Stimulated activated CD4-positive, alpha-beta T cell treated with anti-CD3 and anti-CD28 coated beads, Interleukin-2, amount 100 ng/mL, for 24 hours (primary cell): ENCODE results near the gene PFDN4.
A peak's percentile ranks its signal among the peaks of the same experiment; 100 is the strongest.
"Not testable (repeated sequence)": the region's sequence is repeated elsewhere in the genome, so short reads cannot be mapped to it uniquely, and the experiment has no call there.

Source experiments
- DNase-seq, 2 donors: peaks; one replicate each; pipeline ENCODE4 v3.0.0-alpha.2; 2020

PFDN4 gene

GRCh38 chr20:54227751-54228150 lies 19.9 kb downstream of the PFDN4 start:
- DNase-seq: no peak

GRCh38 chr20:54228841-54229240 lies 21.0 kb downstream of the PFDN4 start:
- no peak for DNase-seq

- DNase-seq: no peak
Measured at GRCh38 chr20:54229566-54230160, 21.8 kb downstream of the PFDN4 start.

GRCh38 chr20:54231036-54231435 lies 23.1 kb downstream of the PFDN4 start:
- DNase-seq: no peak

- no peak for DNase-seq
Measured at GRCh38 chr20:54234991-54235390, 27.1 kb downstream of the PFDN4 start.

- DNase-seq: no peak
Measured at GRCh38 chr20:54237116-54237943, 29.4 kb downstream of the PFDN4 start.

- DNase-seq: no peak
Measured at GRCh38 chr20:54244113-54244512, 36.2 kb downstream of the PFDN4 start.

GRCh38 chr20:54248705-54249104 lies 40.8 kb downstream of the PFDN4 start:
- not testable (repeated sequence) for DNase-seq

GRCh38 chr20:54250691-54251090 lies 42.8 kb downstream of the PFDN4 start:
- no peak for DNase-seq

GRCh38 chr20:54251096-54251495 lies 43.2 kb downstream of the PFDN4 start:
- no peak for DNase-seq

GRCh38 chr20:54254596-54254995 lies 46.7 kb downstream of the PFDN4 start:
- DNase-seq: no peak

- DNase-seq: no peak
Measured at GRCh38 chr20:54255157-54255556, 47.3 kb downstream of the PFDN4 start.

- no peak for DNase-seq
Measured at GRCh38 chr20:54256202-54256601, 48.3 kb downstream of the PFDN4 start.

- DNase-seq: no peak
Measured at GRCh38 chr20:54257071-54257816, 49.4 kb downstream of the PFDN4 start.

GRCh38 chr20:54260116-54260515 lies 52.2 kb downstream of the PFDN4 start:
- no peak for DNase-seq

GRCh38 chr20:54262671-54263070 lies 54.8 kb downstream of the PFDN4 start:
- DNase-seq: no peak

GRCh38 chr20:54263116-54263690 lies 55.3 kb downstream of the PFDN4 start:
- DNase-seq: no peak

- DNase-seq: not testable (repeated sequence)
Measured at GRCh38 chr20:54265791-54266190, 57.9 kb downstream of the PFDN4 start.

GRCh38 chr20:54266844-54267243 lies 59.0 kb downstream of the PFDN4 start:
- DNase-seq: no peak

GRCh38 chr20:54267483-54268003 lies 59.7 kb downstream of the PFDN4 start:
- peak in 1 of 2 donors; percentile 6 for DNase-seq

GRCh38 chr20:54268941-54269340 lies 61.1 kb downstream of the PFDN4 start:
- no peak for DNase-seq
